RWPE2 (cell line): ENCODE data around the gene MYOZ2.

ENCODE experiments used
- ATAC-seq: fragments of 200-7000 bp; cut with Tn5 transposase; 3 replicates; pipeline ENCODE4 v1.9.1; 2021; ENCODE audit warnings: low read depth
- DNase-seq: peaks from one replicate; pipeline ENCODE4 v3.0.0-alpha.2; 2020; ENCODE audit warnings: low spot score
- H3K27ac ChIP-seq: fragments of 450-650 bp; 2 replicates; pipeline ENCODE4 v1.5.1; 2017; ENCODE audit warnings: mild to moderate bottlenecking; ENCODE audit not compliant: poor library complexity, severe bottlenecking
- H3K27me3 ChIP-seq: fragments of 250-450 bp; sonication (Bioruptor Pico); 2 replicates; pipeline ENCODE4 v1.5.1; 2021; ENCODE audit warnings: mild to moderate bottlenecking, moderate library complexity; ENCODE audit not compliant: insufficient read depth, poor library complexity, severe bottlenecking
- H3K36me3 ChIP-seq: fragments of 250-450 bp; sonication (Bioruptor Pico); 2 replicates; pipeline ENCODE4 v1.5.1; 2020; ENCODE audit warnings: low read depth, mild to moderate bottlenecking, moderate library complexity
- H3K4me1 ChIP-seq: fragments of 250-450 bp; sonication (Bioruptor Pico); 2 replicates; pipeline ENCODE4 v1.5.1; 2021; ENCODE audit warnings: mild to moderate bottlenecking, moderate library complexity; ENCODE audit not compliant: insufficient read depth, poor library complexity, severe bottlenecking
- H3K4me3 ChIP-seq: fragments of 250-450 bp; sonication (Bioruptor Pico); 2 replicates; pipeline ENCODE4 v1.5.1; 2021; ENCODE audit warnings: mild to moderate bottlenecking, moderate library complexity; ENCODE audit not compliant: severe bottlenecking
- H3K9me3 ChIP-seq: fragments of 250-450 bp; sonication (Bioruptor Pico); 2 replicates; pipeline ENCODE4 v1.5.1; 2021; ENCODE audit warnings: mild to moderate bottlenecking, moderate library complexity; ENCODE audit not compliant: severe bottlenecking
- CTCF ChIP-seq: fragments of 450-650 bp; IDR thresholded peaks from one replicate; pipeline ENCODE4 v1.5.1; 2017; ENCODE audit warnings: mild to moderate bottlenecking, moderate library complexity; ENCODE audit not compliant: poor library complexity, severe bottlenecking

The MYOZ2 gene

GRCh38 chr4:119118397-119118796, 17.2 kb upstream of the MYOZ2 start:
- no peak for DNase-seq
- Histone ChIP-seq H3K4me3 (no peak overlapping the region), H3K9me3 (no peaks in the 10 kb centered on the region), H3K27ac (no peak overlapping the region), H3K4me1 (peaks cover 13% of the 10 kb centered on the region), H3K27me3 (no peaks in the 10 kb centered on the region), H3K36me3 (no peaks in the 10 kb centered on the region)
- 0 out of 3 replicates have a peak, but pooled peaks have one; percentile 48 for ATAC-seq
- TF ChIP-seq CTCF = no peak

- Histone ChIP-seq H3K27me3 (no peaks in the 10 kb centered on the region), H3K36me3 (no peaks in the 10 kb centered on the region), H3K4me3 (no peak overlapping the region), H3K9me3 (no peaks in the 10 kb centered on the region), H3K4me1 (no peaks in the 10 kb centered on the region), H3K27ac (no peak overlapping the region)
- DNase-seq (no peak), ATAC-seq (no peak)
- TF ChIP-seq CTCF = no peak
Observed at GRCh38 chr4:119124352-119124751, 11.3 kb upstream of the MYOZ2 start.

- ATAC-seq (no peak), DNase-seq (no peak)
- Histone ChIP-seq H3K4me1 (no peaks in the 10 kb centered on the region), H3K36me3 (no peaks in the 10 kb centered on the region), H3K4me3 (no peak overlapping the region), H3K27ac (no peak overlapping the region), H3K9me3 (no peaks in the 10 kb centered on the region), H3K27me3 (no peaks in the 10 kb centered on the region)
- TF ChIP-seq CTCF = no peak
Observed at GRCh38 chr4:119125931-119126330, 9.7 kb upstream of the MYOZ2 start.

- Histone ChIP-seq H3K4me1 (no peaks in the 10 kb centered on the region), H3K27ac (no peak overlapping the region), H3K9me3 (no peaks in the 10 kb centered on the region), H3K36me3 (no peaks in the 10 kb centered on the region), H3K27me3 (no peaks in the 10 kb centered on the region), H3K4me3 (no peak overlapping the region)
- no peak for TF ChIP-seq CTCF
- no peak for DNase-seq
- ATAC-seq = no peak
Observed at GRCh38 chr4:119128148-119128547, 7.5 kb upstream of the MYOZ2 start.

GRCh38 chr4:119130365-119131065, 5.1 kb upstream of the MYOZ2 start:
- H3K27ac ChIP-seq = no peak overlapping the region
- H3K4me1 ChIP-seq = no peaks in the 10 kb centered on the region
- H3K36me3 ChIP-seq = no peaks in the 10 kb centered on the region
- DNase-seq (no peak), ATAC-seq (no peak)
- no peaks in the 10 kb centered on the region for H3K9me3 ChIP-seq
- TF ChIP-seq CTCF = no peak
- no peaks in the 10 kb centered on the region for H3K27me3 ChIP-seq
- no peak overlapping the region for H3K4me3 ChIP-seq
